ENCODE data around the gene SLC30A7. TPM values are rescaled to one million over a fixed set of nuclear protein-coding genes. Genes with fewer than 3 reads are reported as not detected.
"Not testable (repeated sequence)": the region's sequence is repeated elsewhere in the genome, so short reads cannot be mapped to it uniquely, and the experiment has no call there.

SLC30A7 gene
- total RNA-seq, 2 experiments from 2014 or later: 32.6 to 34.6 TPM

- no peaks in the 10 kb centered on the region for H3K27me3 Mint-ChIP-seq
- ATAC-seq (ENCODE audit: low read depth): no peak
- POLR2A ChIA-PET: interaction anchor here (1.1 to 2.0 kb wide), 7 partner anchors 9 to 342 kb away, joined by 3 to 9 read pairs (median 4); partner anchors contain the start of genes DPH5 and S1PR1
- H3K27ac Mint-ChIP-seq: peak overlapping the region; percentile 55
- no peak overlapping the region for H3K4me3 Mint-ChIP-seq
- H3K4me1 Mint-ChIP-seq: peaks cover 31% of the 10 kb centered on the region
- DNase-seq: no peak
- H3K36me3 Mint-ChIP-seq: peaks cover 72% of the 10 kb centered on the region
- H3K9me3 Mint-ChIP-seq: peaks cover 18% of the 10 kb centered on the region
These were observed 54.4 kb downstream of the SLC30A7 start for GRCh38 chr1:100950337-100950736.

- peaks cover 31% of the 10 kb centered on the region for H3K4me1 Mint-ChIP-seq
- no peak overlapping the region for H3K4me3 Mint-ChIP-seq
- no peaks in the 10 kb centered on the region for H3K27me3 Mint-ChIP-seq
- POLR2A ChIA-PET: interaction anchor here (1.1 to 1.9 kb wide), 4 partner anchors 10 to 286 kb away, joined by 3 to 9 read pairs (median 4); partner anchors contain the start of genes DPH5 and S1PR1
- DNase-seq: no peak
- H3K36me3 Mint-ChIP-seq: peaks cover 68% of the 10 kb centered on the region
- no peak for ATAC-seq (ENCODE audit: low read depth)
- H3K27ac Mint-ChIP-seq: peak overlapping the region; percentile 55
- H3K9me3 Mint-ChIP-seq: peaks cover 18% of the 10 kb centered on the region
These were observed 54.9 kb downstream of the SLC30A7 start for GRCh38 chr1:100950781-100951180.

GRCh38 chr1:100952104-100952745 is 56.3 kb downstream of the SLC30A7 start:
- DNase-seq (no peak), ATAC-seq (ENCODE audit: low read depth) (no peak)
- Mint-ChIP-seq H3K36me3 (peaks cover 60% of the 10 kb centered on the region), H3K27me3 (no peaks in the 10 kb centered on the region), H3K9me3 (peaks cover 13% of the 10 kb centered on the region), H3K4me1 (peaks cover 29% of the 10 kb centered on the region), H3K27ac (no peak overlapping the region), H3K4me3 (no peak overlapping the region)
- POLR2A ChIA-PET: interaction anchor here (1.9 kb wide), 1 partner anchor 25 kb away, joined by 4 read pairs; no protein-coding TSS in a partner anchor

- POLR2A ChIA-PET; DNase-seq; H3K4me3 Mint-ChIP-seq; ATAC-seq (ENCODE audit: low read depth); H3K27me3 Mint-ChIP-seq; H3K9me3 Mint-ChIP-seq; H3K27ac Mint-ChIP-seq: not testable (repeated sequence)
- Mint-ChIP-seq H3K36me3 (peaks cover 54% of the 10 kb centered on the region), H3K4me1 (peaks cover 26% of the 10 kb centered on the region)
These were observed 57.1 kb downstream of the SLC30A7 start for GRCh38 chr1:100952970-100953369.

- H3K27ac Mint-ChIP-seq: no peak overlapping the region
- no peak for ATAC-seq (ENCODE audit: low read depth)
- peaks cover 5% of the 10 kb centered on the region for H3K9me3 Mint-ChIP-seq
- DNase-seq: no peak
- POLR2A ChIA-PET: interaction anchor here (0.6 kb wide), 1 partner anchor 10 kb away, joined by 3 read pairs; no protein-coding TSS in a partner anchor
- H3K4me3 Mint-ChIP-seq: no peak overlapping the region
- no peaks in the 10 kb centered on the region for H3K27me3 Mint-ChIP-seq
- peaks cover 47% of the 10 kb centered on the region for H3K36me3 Mint-ChIP-seq
- H3K4me1 Mint-ChIP-seq: peaks cover 16% of the 10 kb centered on the region
These were observed 58.3 kb downstream of the SLC30A7 start for GRCh38 chr1:100953960-100954730.

- Mint-ChIP-seq H3K36me3 (peaks cover 50% of the 10 kb centered on the region), H3K27me3 (no peaks in the 10 kb centered on the region), H3K4me3 (no peak overlapping the region), H3K27ac (no peak overlapping the region), H3K9me3 (peaks cover 5% of the 10 kb centered on the region), H3K4me1 (peaks cover 11% of the 10 kb centered on the region)
- ATAC-seq (ENCODE audit: low read depth) (no peak), DNase-seq (no peak)
- POLR2A ChIA-PET: no interaction called here
These were observed 59.4 kb downstream of the SLC30A7 start for GRCh38 chr1:100955322-100955721.

GRCh38 chr1:100959502-100960060 is 63.7 kb downstream of the SLC30A7 start:
- no peak overlapping the region for H3K4me3 Mint-ChIP-seq
- POLR2A ChIA-PET: interaction anchor here (0.8 kb wide), 1 partner anchor 10 kb away, joined by 3 read pairs; no protein-coding TSS in a partner anchor
- peaks cover 2% of the 10 kb centered on the region for H3K9me3 Mint-ChIP-seq
- ATAC-seq (ENCODE audit: low read depth) (no peak), DNase-seq (no peak)
- no peaks in the 10 kb centered on the region for H3K27me3 Mint-ChIP-seq
- peaks cover 6% of the 10 kb centered on the region for H3K4me1 Mint-ChIP-seq
- H3K36me3 Mint-ChIP-seq: peaks cover 45% of the 10 kb centered on the region
- H3K27ac Mint-ChIP-seq: no peak overlapping the region

GRCh38 chr1:100960098-100960497 is 64.2 kb downstream of the SLC30A7 start:
- Mint-ChIP-seq H3K4me3 (no peak overlapping the region), H3K4me1 (peaks cover 6% of the 10 kb centered on the region), H3K9me3 (peaks cover 2% of the 10 kb centered on the region), H3K36me3 (peaks cover 48% of the 10 kb centered on the region), H3K27ac (no peak overlapping the region), H3K27me3 (no peaks in the 10 kb centered on the region)
- DNase-seq (no peak), ATAC-seq (ENCODE audit: low read depth) (no peak)
- POLR2A ChIA-PET: no interaction called here

GRCh38 chr1:100968621-100969020 is 72.7 kb downstream of the SLC30A7 start:
- POLR2A ChIA-PET: no interaction called here
- no peak overlapping the region for H3K27ac Mint-ChIP-seq
- DNase-seq (no peak), ATAC-seq (ENCODE audit: low read depth) (no peak)
- H3K27me3 Mint-ChIP-seq: no peaks in the 10 kb centered on the region
- no peak overlapping the region for H3K4me3 Mint-ChIP-seq
- no peaks in the 10 kb centered on the region for H3K9me3 Mint-ChIP-seq
- H3K36me3 Mint-ChIP-seq: peaks cover 44% of the 10 kb centered on the region
- peaks cover 8% of the 10 kb centered on the region for H3K4me1 Mint-ChIP-seq

- ATAC-seq (ENCODE audit: low read depth) (no peak), DNase-seq (no peak)
- Mint-ChIP-seq H3K36me3 (peaks cover 47% of the 10 kb centered on the region), H3K27ac (no peak overlapping the region), H3K27me3 (no peaks in the 10 kb centered on the region), H3K4me1 (peaks cover 8% of the 10 kb centered on the region), H3K4me3 (no peak overlapping the region), H3K9me3 (no peaks in the 10 kb centered on the region)
- POLR2A ChIA-PET: no interaction called here
These were observed 73.4 kb downstream of the SLC30A7 start for GRCh38 chr1:100969327-100969726.

- DNase-seq (no peak), ATAC-seq (ENCODE audit: low read depth) (no peak)
- POLR2A ChIA-PET: no interaction called here
- peaks cover 8% of the 10 kb centered on the region for H3K4me1 Mint-ChIP-seq
- no peaks in the 10 kb centered on the region for H3K9me3 Mint-ChIP-seq
- peaks cover 48% of the 10 kb centered on the region for H3K36me3 Mint-ChIP-seq
- no peak overlapping the region for H3K27ac Mint-ChIP-seq
- H3K4me3 Mint-ChIP-seq: no peak overlapping the region
- no peaks in the 10 kb centered on the region for H3K27me3 Mint-ChIP-seq
These were observed 75.1 kb downstream of the SLC30A7 start for GRCh38 chr1:100971021-100971420.

- H3K27me3 Mint-ChIP-seq: no peaks in the 10 kb centered on the region
- no peak overlapping the region for H3K27ac Mint-ChIP-seq
- DNase-seq: no peak
- no peak overlapping the region for H3K4me3 Mint-ChIP-seq
- POLR2A ChIA-PET: no interaction called here
- peaks cover 8% of the 10 kb centered on the region for H3K4me1 Mint-ChIP-seq
- H3K36me3 Mint-ChIP-seq: peaks cover 46% of the 10 kb centered on the region
- H3K9me3 Mint-ChIP-seq: no peaks in the 10 kb centered on the region
- ATAC-seq (ENCODE audit: low read depth): no peak
These were observed 76.3 kb downstream of the SLC30A7 start for GRCh38 chr1:100972185-100972584.

GRCh38 chr1:100976936-100977335 is 81.0 kb downstream of the SLC30A7 start:
- Mint-ChIP-seq H3K9me3 (no peaks in the 10 kb centered on the region), H3K27me3 (no peaks in the 10 kb centered on the region), H3K27ac (no peak overlapping the region), H3K4me1 (peaks cover 1% of the 10 kb centered on the region), H3K4me3 (no peak overlapping the region), H3K36me3 (peaks cover 55% of the 10 kb centered on the region)
- POLR2A ChIA-PET: no interaction called here
- DNase-seq (no peak), ATAC-seq (ENCODE audit: low read depth) (no peak)
